A673 (cell line): ENCODE data around the gene SOX5.

ENCODE experiments used
- CTCF ChIP-seq: fragments of 300-800, 200-600 bp; sonication (generic); conservative IDR thresholded peaks from 2 replicates; pipeline ENCODE4 v1.5.1; 2017; ENCODE audit warnings: low read depth, mild to moderate bottlenecking, antibody characterized with exemption, low read length, moderate library complexity, mixed read lengths
- EZH2 ChIP-seq: fragments of 200-600 bp; sonication (generic); IDR thresholded peaks from 2 replicates; pipeline ENCODE4 v1.6.1; 2017; ENCODE audit warnings: borderline replicate concordance, low read depth, mild to moderate bottlenecking, mixed read lengths, antibody characterized with exemption, low read length; ENCODE audit not compliant: poor library complexity, severe bottlenecking

GRCh38 chr12:23831739-23832138 lies 117.7 kb downstream of the SOX5 start:
- TF ChIP-seq CTCF: no peak
- no peak for TF ChIP-seq EZH2
